HepG2 (cell line): Measurements from ENCODE around the gene NUP133. TPM values are rescaled to one million over a fixed set of nuclear protein-coding genes. Genes with fewer than 3 reads are reported as not detected.

Source experiments
- ATF7-NPFF ChIP-seq: sonication (generic); formaldehyde crosslinking; IDR thresholded peaks from 2 replicates; pipeline ENCODE4 v1.8.1; 2023; ENCODE audit warnings: mild to moderate bottlenecking, low read depth, missing genetic modification reagents, moderate library complexity
- CREM ChIP-seq, 2 experiments: sonication (generic) in 1 of 2; formaldehyde crosslinking in 1 of 2; IDR thresholded peaks; 2 replicates each; pipeline versions ENCODE4 v1.4.0 to v1.6.1; 2016 to 2020; ENCODE audit warnings: antibody characterized with exemption in 1 of 2, mild to moderate bottlenecking in 1 of 2, missing genetic modification reagents in 1 of 2
- KLF12 ChIP-seq: sonication (generic); formaldehyde crosslinking; IDR thresholded peaks from 2 replicates; pipeline ENCODE4 v1.4.0; 2020; ENCODE audit warnings: missing genetic modification reagents, borderline replicate concordance
- MED8 ChIP-seq: sonication (generic); formaldehyde crosslinking; IDR thresholded peaks from 2 replicates; pipeline ENCODE4 v1.8.1; 2023; ENCODE audit warnings: mild to moderate bottlenecking, missing genetic modification reagents; ENCODE audit not compliant: insufficient replicate concordance
- NFIC ChIP-seq: IDR thresholded peaks from 2 replicates; pipeline ENCODE4 v1.6.1; 2012; ENCODE audit warnings: mild to moderate bottlenecking, low read length, inconsistent platforms
- PBX2 ChIP-seq: IDR thresholded peaks from 2 replicates; pipeline ENCODE4 v1.6.1; 2016; ENCODE audit warnings: control low read depth
- SOX5 ChIP-seq: IDR thresholded peaks from 2 replicates; pipeline ENCODE4 v1.6.1; 2016; ENCODE audit warnings: borderline replicate concordance
- TOE1 ChIP-seq: sonication (generic); formaldehyde crosslinking; IDR thresholded peaks from 2 replicates; pipeline ENCODE4 v1.4.0; 2020; ENCODE audit warnings: mild to moderate bottlenecking, missing genetic modification reagents
- ZBTB46 ChIP-seq: sonication (generic); formaldehyde crosslinking; IDR thresholded peaks from 2 replicates; pipeline ENCODE4 v1.4.0; 2020; ENCODE audit warnings: mild to moderate bottlenecking, missing genetic modification reagents, borderline replicate concordance
- ZFP1 ChIP-seq: IDR thresholded peaks from 2 replicates; pipeline ENCODE4 v1.6.1; 2016
- ZNF12 ChIP-seq: sonication (generic); formaldehyde crosslinking; IDR thresholded peaks from 2 replicates; pipeline ENCODE4 v1.5.0; 2020; ENCODE audit warnings: missing genetic modification reagents
- ZNF124 ChIP-seq: sonication (generic); formaldehyde crosslinking; IDR thresholded peaks from 2 replicates; pipeline ENCODE4 v1.4.0; 2020; ENCODE audit warnings: missing genetic modification reagents
- ZNF33A ChIP-seq: sonication (generic); formaldehyde crosslinking; IDR thresholded peaks from 2 replicates; pipeline ENCODE4 v1.5.1; 2020; ENCODE audit warnings: missing genetic modification reagents, mild to moderate bottlenecking, moderate library complexity, borderline replicate concordance
- ZNF407 ChIP-seq: sonication (generic); formaldehyde crosslinking; IDR thresholded peaks from one replicate; pipeline ENCODE4 v1.5.1; 2020; ENCODE audit warnings: mild to moderate bottlenecking, missing genetic modification reagents; ENCODE audit errors: not compliant biosample characterization
- ZNF513 ChIP-seq: sonication (generic); formaldehyde crosslinking; conservative IDR thresholded peaks from 2 replicates; pipeline ENCODE4 v1.5.0; 2020; ENCODE audit warnings: missing genetic modification reagents
- ZNF563 ChIP-seq: sonication (generic); formaldehyde crosslinking; IDR thresholded peaks from 2 replicates; pipeline ENCODE4 v1.8.0; 2022; ENCODE audit warnings: mild to moderate bottlenecking, moderate library complexity, missing genetic modification reagents
- ZNF577 ChIP-seq: sonication (generic); formaldehyde crosslinking; IDR thresholded peaks from 2 replicates; pipeline ENCODE4 v1.4.0; 2020; ENCODE audit warnings: mild to moderate bottlenecking, low read depth, missing genetic modification reagents, borderline replicate concordance
- ZNF83 ChIP-seq: sonication (generic); formaldehyde crosslinking; IDR thresholded peaks from 2 replicates; pipeline ENCODE4 v1.4.0; 2020; ENCODE audit warnings: missing genetic modification reagents, mild to moderate bottlenecking, borderline replicate concordance
- polyA plus RNA-seq, 8 experiments: library from polyadenylated mRNA; depleted of rRNA in 3 of 8; stranded (reverse) in 7 of 8; unstranded in 1 of 8; fragments of >200 nt; fragmentation: Illumina TruSeq in 4 of 8; extraction: Trizol in 4 of 8; gene quantifications; 2 replicates each; pipeline versions ENCODE4 v1.2.1 to v1.2.3, GENCODE V29; 2011 to 2016; ENCODE audit warnings: low read depth in 4 of 8, missing spikeins in 1 of 8, mixed read lengths in 1 of 8; ENCODE audit not compliant: insufficient read depth in 1 of 8
- total RNA-seq, 5 experiments: library from RNA; depleted of rRNA; stranded (reverse); fragments of >200 nt; fragmentation: Illumina TruSeq; extraction: Trizol; gene quantifications; 2 replicates each; pipeline ENCODE4 v1.2.3, GENCODE V29; 2016; ENCODE audit warnings: low read depth in 1 of 5

Gene NUP133
- total and polyA plus RNA-seq, 2 of the 13 experiments (the other 11 are each of a cell fraction or from before 2014, with no cell fraction given), result 17.7 to 45.6 TPM

- TF ChIP-seq ZNF407, result no peak
- no peak for TF ChIP-seq KLF12
- TF ChIP-seq ZNF12 (CRISPR knock-in tag), result peak; percentile 63; the same call in 1 of the 2 replicates
- no peak for TF ChIP-seq ZNF563 (CRISPR knock-in tag)
- no peak for TF ChIP-seq PBX2 (CRISPR knock-in tag)
- no peak for TF ChIP-seq TOE1 (CRISPR knock-in tag)
- TF ChIP-seq ZNF577 (CRISPR knock-in tag), result no peak
- peak; percentile 71; the same call in 1 of the 2 replicates for TF ChIP-seq CREM (IDR thresholded peaks at IDR 0.05)
- no peak for TF ChIP-seq CREM (CRISPR knock-in tag; IDR thresholded peaks at IDR 0.05)
- no peak for TF ChIP-seq NFIC
- TF ChIP-seq ZNF33A (CRISPR knock-in tag), result no peak
- TF ChIP-seq SOX5, result peak; percentile 71
- TF ChIP-seq ZFP1 (CRISPR knock-in tag), result no peak
- TF ChIP-seq ATF7-NPFF (CRISPR knock-in tag), result no peak
- no peak for TF ChIP-seq ZNF513 (CRISPR knock-in tag)
- no peak for TF ChIP-seq ZNF83 (CRISPR knock-in tag)
- TF ChIP-seq ZBTB46, result no peak
- TF ChIP-seq MED8 (CRISPR knock-in tag), result no peak
- TF ChIP-seq ZNF124 (CRISPR knock-in tag), result no peak
Observed at GRCh38 chr1:229509576-229509975, 1.4 kb upstream of the NUP133 start (continued).
